ENCODE results near the gene FAM236B.

- TF ChIP-seq CTCF (IDR thresholded peaks at IDR 0.05) (no peak), POLR2AphosphoS5 (IDR thresholded peaks at IDR 0.05) (no peak)
Observed at GRCh38 chrX:72735561-72735960, 46.9 kb downstream of the FAM236B start.

Measured in breast epithelium (tissue), 3 donors.